Trophoblast cell (in vitro differentiated cells and primary cell): ENCODE results near the gene THSD4.
"Not testable (repeated sequence)": the region's sequence is repeated elsewhere in the genome, so short reads cannot be mapped to it uniquely, and the experiment has no call there.

Source experiments
- DNase-seq, 2 donors: peaks; one replicate each; pipeline ENCODE4 v3.0.0-alpha.2; 2016
- H2AFZ ChIP-seq: 2 replicates; pipeline ENCODE4 v1.6.1; 2013; ENCODE audit warnings: low read length, moderate library complexity, mild to moderate bottlenecking; ENCODE audit not compliant: insufficient read depth, poor library complexity
- H2AK5ac ChIP-seq: 2 replicates; pipeline ENCODE4 v1.6.1; 2013; ENCODE audit warnings: mild to moderate bottlenecking, low read length
- H2BK120ac ChIP-seq: 2 replicates; pipeline ENCODE4 v1.6.1; 2013; ENCODE audit warnings: low read length, mild to moderate bottlenecking, moderate library complexity; ENCODE audit not compliant: insufficient read depth, poor library complexity
- H2BK12ac ChIP-seq: 2 replicates; pipeline ENCODE4 v1.6.1; 2013; ENCODE audit warnings: mild to moderate bottlenecking, low read length, moderate library complexity
- H2BK5ac ChIP-seq: 2 replicates; pipeline ENCODE4 v1.6.1; 2013; ENCODE audit warnings: low read length, low read depth, moderate library complexity, mild to moderate bottlenecking; ENCODE audit not compliant: poor library complexity
- H3K14ac ChIP-seq: 2 replicates; pipeline ENCODE4 v1.6.1; 2013; ENCODE audit warnings: mild to moderate bottlenecking, low read length
- H3K18ac ChIP-seq: 2 replicates; pipeline ENCODE4 v1.6.1; 2013; ENCODE audit warnings: mild to moderate bottlenecking, low read length
- H3K23ac ChIP-seq: 2 replicates; pipeline ENCODE4 v1.6.1; 2013; ENCODE audit warnings: low read length
- H3K27ac ChIP-seq: 2 replicates; pipeline ENCODE4 v1.5.1; 2013; ENCODE audit warnings: low read depth, mild to moderate bottlenecking, inconsistent platforms, low read length, moderate library complexity
- H3K27me3 ChIP-seq: 2 replicates; pipeline ENCODE4 v1.6.1; 2013; ENCODE audit warnings: inconsistent platforms, mild to moderate bottlenecking, low read length, moderate library complexity; ENCODE audit not compliant: insufficient read depth
- H3K36me3 ChIP-seq, 2 experiments: 1 replicate in 1 of 2; 2 replicates in 1 of 2; pipeline ENCODE4 v1.6.1; 2013; ENCODE audit warnings: low read length in 2 of 2, mild to moderate bottlenecking in 2 of 2, moderate library complexity in 1 of 2; ENCODE audit not compliant: insufficient read depth in 2 of 2, control insufficient read depth in 1 of 2
- H3K4ac ChIP-seq: 2 replicates; pipeline ENCODE4 v1.6.1; 2013; ENCODE audit warnings: low read depth, mild to moderate bottlenecking, low read length, moderate library complexity
- H3K4me1 ChIP-seq, 2 experiments: 1 replicate in 1 of 2; 2 replicates in 1 of 2; pipeline ENCODE4 v1.6.1; 2013; ENCODE audit warnings: low read length in 2 of 2, mild to moderate bottlenecking in 2 of 2, moderate library complexity in 1 of 2; ENCODE audit not compliant: insufficient read depth in 2 of 2, control insufficient read depth in 1 of 2
- H3K4me2 ChIP-seq: 2 replicates; pipeline ENCODE4 v1.6.1; 2013; ENCODE audit warnings: inconsistent platforms, mild to moderate bottlenecking, low read length, moderate library complexity
- H3K4me3 ChIP-seq: 2 replicates; pipeline ENCODE4 v1.5.1; 2013; ENCODE audit warnings: mild to moderate bottlenecking, low read depth, low read length, inconsistent platforms
- H3K79me1 ChIP-seq: one replicate; pipeline ENCODE4 v1.6.1; 2013; ENCODE audit warnings: low read length
- H3K79me2 ChIP-seq: 2 replicates; pipeline ENCODE4 v1.6.1; 2013; ENCODE audit warnings: low read length, mild to moderate bottlenecking; ENCODE audit not compliant: control insufficient read depth, insufficient read depth, poor library complexity
- H3K9ac ChIP-seq: 2 replicates; pipeline ENCODE4 v1.6.1; 2013; ENCODE audit warnings: mild to moderate bottlenecking, low read length
- H3K9me3 ChIP-seq: 2 replicates; pipeline ENCODE4 v1.6.1; 2013; ENCODE audit warnings: low read depth, mild to moderate bottlenecking, control low read depth, inconsistent platforms, low read length; ENCODE audit not compliant: insufficient read depth
- H4K12ac ChIP-seq: 2 replicates; pipeline ENCODE4 v1.6.1; 2013; ENCODE audit warnings: low read depth, mild to moderate bottlenecking, low read length, moderate library complexity
- H4K8ac ChIP-seq: 2 replicates; pipeline ENCODE4 v1.6.1; 2013; ENCODE audit warnings: low read depth, mild to moderate bottlenecking, low read length, moderate library complexity
- H4K91ac ChIP-seq: one replicate; pipeline ENCODE4 v1.6.1; 2013; ENCODE audit warnings: low read depth, mild to moderate bottlenecking, low read length, moderate library complexity
- WGBS: extraction: QIAGEN DNeasy Blood & Tissue Kit; methylation state at CpG from one replicate; pipeline ENCODE4 v1.1.7; 2013; ENCODE audit warnings: missing lambda C conversion rate; ENCODE audit not compliant: insufficient read length, insufficient coverage; ENCODE audit errors: extremely low coverage; 5-methylcytosine and 5-hydroxymethylcytosine counted together

THSD4 gene

DNA sequence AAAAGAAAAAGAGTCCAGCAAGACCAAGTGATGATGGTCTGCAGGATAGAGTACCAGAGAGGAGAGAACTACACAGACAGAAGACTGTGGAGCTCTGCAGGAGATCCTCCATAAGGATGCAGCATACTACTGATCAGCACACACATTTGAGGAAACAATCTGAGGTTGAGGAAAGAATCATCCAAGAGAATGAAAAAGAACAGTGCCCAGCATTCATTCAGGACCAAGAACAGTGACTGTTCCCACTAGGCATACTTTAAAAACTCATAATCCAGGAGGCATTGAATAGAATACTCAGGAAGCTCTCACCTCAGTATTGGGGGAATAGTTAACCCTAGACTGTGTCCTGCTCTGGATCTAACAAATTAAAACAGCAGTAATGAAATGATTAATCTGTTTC, 54.9 kb downstream of the THSD4 start:
- H3K4me1 ChIP-seq = no peaks in the 10 kb centered on the region
- no peak overlapping the region for H3K14ac ChIP-seq
- H3K9me3 ChIP-seq = peaks cover 3% of the 10 kb centered on the region
- no peak overlapping the region for H2BK12ac ChIP-seq
- no peak overlapping the region for H2AK5ac ChIP-seq
- DNase-seq = no peak
- no peak overlapping the region for H4K12ac ChIP-seq
- no peak overlapping the region for H2BK120ac ChIP-seq
- no peaks in the 10 kb centered on the region for H3K36me3 ChIP-seq
- H4K8ac ChIP-seq = no peak overlapping the region
- H2AFZ ChIP-seq = no peak overlapping the region
- no peak overlapping the region for H4K91ac ChIP-seq
- H3K27ac ChIP-seq = no peak overlapping the region
- no peak overlapping the region for H3K23ac ChIP-seq
- H3K4me3 ChIP-seq = no peak overlapping the region
- H3K4me2 ChIP-seq = no peak overlapping the region
- H3K27me3 ChIP-seq = no peaks in the 10 kb centered on the region
- no peak overlapping the region for H3K9ac ChIP-seq
- no peak overlapping the region for H3K18ac ChIP-seq
- no peak overlapping the region for H2BK5ac ChIP-seq
- H3K79me2 ChIP-seq = no peaks in the 10 kb centered on the region
- no peak overlapping the region for H3K4ac ChIP-seq
- no peaks in the 10 kb centered on the region for H3K79me1 ChIP-seq

DNA sequence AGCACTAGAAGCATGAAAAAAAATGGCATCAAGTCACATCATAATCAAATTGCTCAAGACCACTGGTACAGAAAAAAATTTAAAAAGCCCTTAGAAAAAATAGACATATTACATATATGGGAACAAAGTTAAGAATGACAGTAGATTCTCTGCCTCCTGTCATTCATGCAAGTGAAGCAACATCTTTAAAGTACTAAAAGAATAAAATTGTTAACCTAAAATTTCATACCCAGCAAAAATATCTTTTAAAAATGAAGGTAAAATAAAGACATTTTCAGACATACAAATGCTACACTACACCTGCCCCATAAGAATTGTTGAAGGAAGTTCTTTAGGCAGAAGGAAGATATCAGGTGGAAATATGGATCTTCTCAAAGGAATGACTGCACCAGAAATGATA, 55.9 kb downstream of the THSD4 start:
- Histone ChIP-seq H4K12ac (no peak overlapping the region), H3K36me3 (no peaks in the 10 kb centered on the region), H3K27ac (no peak overlapping the region), H4K91ac (no peak overlapping the region), H3K27me3 (no peaks in the 10 kb centered on the region), H2BK12ac (no peak overlapping the region), H4K8ac (no peak overlapping the region), H3K4me3 (no peak overlapping the region), H3K9me3 (no peaks in the 10 kb centered on the region), H2AK5ac (no peak overlapping the region), H3K23ac (no peak overlapping the region), H3K18ac (no peak overlapping the region), H3K4me2 (no peak overlapping the region), H3K9ac (no peak overlapping the region), H2BK120ac (no peak overlapping the region), H3K4me1 (no peaks in the 10 kb centered on the region), H3K4ac (no peak overlapping the region), H2BK5ac (no peak overlapping the region), H2AFZ (no peak overlapping the region), H3K79me2 (no peaks in the 10 kb centered on the region), H3K79me1 (no peaks in the 10 kb centered on the region), H3K14ac (no peak overlapping the region)
- no peak for DNase-seq

DNA sequence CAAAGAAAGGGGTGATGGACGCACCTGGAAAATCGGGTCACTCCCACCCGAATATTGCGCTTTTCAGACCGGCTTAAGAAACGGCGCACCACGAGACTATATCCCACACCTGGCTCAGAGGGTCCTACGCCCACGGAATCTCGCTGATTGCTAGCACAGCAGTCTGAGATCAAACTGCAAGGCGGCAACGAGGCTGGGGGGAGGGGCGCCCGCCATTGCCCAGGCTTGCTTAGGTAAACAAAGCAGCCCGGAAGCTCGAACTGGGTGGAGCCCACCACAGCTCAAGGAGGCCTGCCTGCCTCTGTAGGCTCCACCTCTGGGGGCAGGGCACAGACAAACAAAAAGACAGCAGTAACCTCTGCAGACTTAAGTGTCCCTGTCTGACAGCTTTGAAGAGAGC, 59.1 kb downstream of the THSD4 start:
- not testable (repeated sequence) for H3K27ac ChIP-seq, H3K79me2 ChIP-seq, H2BK12ac ChIP-seq, H3K9me3 ChIP-seq, DNase-seq, H2AK5ac ChIP-seq, H3K4me2 ChIP-seq, H3K4me1 ChIP-seq, H2AFZ ChIP-seq, H3K9ac ChIP-seq, H4K8ac ChIP-seq, H3K18ac ChIP-seq, H3K27me3 ChIP-seq, H2BK5ac ChIP-seq, H3K36me3 ChIP-seq, H4K12ac ChIP-seq, H4K91ac ChIP-seq, H2BK120ac ChIP-seq, H3K79me1 ChIP-seq, H3K23ac ChIP-seq, H3K4ac ChIP-seq, H3K4me3 ChIP-seq, H3K14ac ChIP-seq
- WGBS = no CpG with 5 or more reads among the region's 17 CpGs

DNA sequence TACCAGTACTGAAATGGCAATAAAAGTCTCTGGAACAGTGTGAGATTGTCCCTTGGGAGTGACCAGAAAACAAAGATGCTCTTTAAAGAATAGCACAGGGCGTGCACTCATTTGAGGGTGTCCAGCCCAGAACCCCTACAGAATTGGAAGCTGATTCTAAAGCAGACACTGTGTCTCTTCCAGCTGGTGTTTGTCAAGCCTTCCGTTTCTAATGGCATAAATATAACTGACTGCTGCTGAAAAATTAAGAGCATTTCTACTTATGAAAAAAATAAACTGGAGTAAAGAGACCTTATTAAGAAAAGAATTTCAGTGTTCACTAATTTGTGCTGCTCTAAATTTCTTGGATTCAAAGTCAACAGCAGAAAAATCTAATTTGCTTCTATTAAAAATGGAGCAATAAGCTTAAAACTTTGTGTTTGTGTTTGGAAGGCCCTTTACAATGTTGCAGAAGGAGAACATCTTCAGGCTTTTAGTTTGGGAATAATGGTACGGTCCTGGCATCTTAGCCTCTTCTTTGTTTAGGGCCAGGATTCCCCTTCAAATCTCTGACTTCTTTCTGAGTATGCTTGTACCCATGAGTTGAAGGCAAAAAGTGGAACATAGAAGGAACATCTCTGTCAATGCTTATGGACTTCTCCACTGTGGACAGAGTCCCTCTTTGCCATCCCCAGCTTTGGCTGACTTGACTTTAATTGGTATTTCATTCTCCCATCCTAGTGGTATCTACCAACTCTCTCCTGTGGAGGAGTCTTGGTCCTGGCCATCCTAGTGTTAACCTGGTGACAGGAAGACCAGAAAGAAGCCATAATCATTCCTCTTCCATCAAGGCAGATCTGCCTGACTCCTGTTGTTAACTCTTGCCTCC, 65.9 kb downstream of the THSD4 start:
- Histone ChIP-seq H3K9ac (no peak overlapping the region), H3K79me2 (no peaks in the 10 kb centered on the region), H2AFZ (no peak overlapping the region), H3K9me3 (peaks cover 1% of the 10 kb centered on the region), H4K12ac (no peak overlapping the region), H2BK120ac (no peak overlapping the region), H3K4me3 (no peak overlapping the region), H3K4me2 (no peak overlapping the region), H3K36me3 (no peaks in the 10 kb centered on the region), H2BK5ac (no peak overlapping the region), H4K8ac (no peak overlapping the region), H3K4ac (no peak overlapping the region), H3K23ac (no peak overlapping the region), H3K14ac (no peak overlapping the region), H3K79me1 (no peaks in the 10 kb centered on the region), H2AK5ac (no peak overlapping the region), H4K91ac (no peak overlapping the region), H3K4me1 (no peaks in the 10 kb centered on the region), H2BK12ac (no peak overlapping the region), H3K27me3 (no peaks in the 10 kb centered on the region), H3K27ac (no peak overlapping the region), H3K18ac (no peak overlapping the region)
- no CpG with 5 or more reads among the region's 3 CpGs for WGBS
- no peak for DNase-seq
